GM12878 (cell line): ENCODE measurements around the gene DYDC1.

ENCODE experiments used
- CHD4 ChIP-seq: fragments of 200-600 bp; sonication (generic); IDR thresholded peaks from 2 replicates; pipeline ENCODE4 v1.6.1; 2016; ENCODE audit warnings: mild to moderate bottlenecking
- KLF5 ChIP-seq: fragments of 450-650 bp; IDR thresholded peaks from 2 replicates; pipeline ENCODE4 v1.6.1; 2014; ENCODE audit warnings: mild to moderate bottlenecking; ENCODE audit not compliant: partially characterized antibody
- NFIC ChIP-seq: IDR thresholded peaks from 2 replicates; pipeline ENCODE4 v1.6.1; 2012; ENCODE audit warnings: low read depth, mild to moderate bottlenecking, inconsistent platforms, low read length, moderate library complexity
- NRF1 ChIP-seq: conservative IDR thresholded peaks from 2 replicates; pipeline ENCODE4 v1.6.1; 2011; ENCODE audit warnings: mild to moderate bottlenecking, low read depth, low read length, improper control_type of control experiment
- SIN3A ChIP-seq: IDR thresholded peaks from 2 replicates; pipeline ENCODE4 v1.6.1; 2012; ENCODE audit warnings: low read depth, low read length, improper control_type of control experiment
- ZNF384 ChIP-seq: IDR thresholded peaks from 2 replicates; pipeline ENCODE4 v1.6.1; 2012; ENCODE audit warnings: low read depth, mild to moderate bottlenecking, low read length, improper control_type of control experiment, borderline replicate concordance
- TF ChIP-seq, protein P1 (sequence below): IDR thresholded peaks from 2 replicates; pipeline ENCODE4 v1.6.1; 2012; ENCODE audit warnings: mild to moderate bottlenecking, low read depth, low read length
- TF ChIP-seq, protein P2 (sequence below), 3 experiments: IDR thresholded peaks in 2 of 3; conservative IDR thresholded peaks in 1 of 3; 2 replicates each; pipeline ENCODE4 v1.5.1; 2011; ENCODE audit warnings: low read depth in 3 of 3, low read length in 3 of 3, mild to moderate bottlenecking in 3 of 3, control low read depth in 2 of 3, moderate library complexity in 2 of 3, inconsistent platforms in 1 of 3, mixed read lengths in 1 of 3; ENCODE audit not compliant: control insufficient read depth in 2 of 3, insufficient read depth in 1 of 3; ENCODE audit errors: extremely low read depth in 1 of 3
- TF ChIP-seq, protein P3 (sequence below): fragments of 450-650 bp; formaldehyde crosslinking; IDR thresholded peaks from 2 replicates; pipeline ENCODE4 v1.4.0; 2020; ENCODE audit warnings: mild to moderate bottlenecking, moderate library complexity

DNA sequence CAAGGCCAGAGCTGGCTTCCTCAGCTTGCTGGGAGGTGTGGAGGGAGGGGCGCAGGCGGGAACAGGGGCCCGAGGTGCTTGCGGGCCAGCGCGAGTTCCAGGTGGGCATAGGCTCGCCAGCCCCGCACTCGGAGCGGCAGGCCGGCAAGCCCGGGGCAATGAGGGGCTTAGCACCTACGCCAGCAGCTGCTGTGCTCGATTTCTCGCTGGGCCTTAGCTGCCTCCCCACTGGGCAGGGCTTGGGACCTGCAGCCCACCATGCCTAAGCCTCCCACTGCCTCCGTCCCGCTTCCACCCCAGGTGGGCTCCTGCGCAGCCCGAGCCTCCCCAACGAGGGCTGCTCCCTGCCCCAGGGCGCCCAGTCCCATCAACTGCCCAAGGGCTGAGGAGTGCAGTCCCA is 41.2 kb downstream of the DYDC1 start:
- no peak for TF ChIP-seq NRF1
- TF ChIP-seq NFIC: no peak
- no peak for TF ChIP-seq CHD4
- TF ChIP-seq, protein P1, sequence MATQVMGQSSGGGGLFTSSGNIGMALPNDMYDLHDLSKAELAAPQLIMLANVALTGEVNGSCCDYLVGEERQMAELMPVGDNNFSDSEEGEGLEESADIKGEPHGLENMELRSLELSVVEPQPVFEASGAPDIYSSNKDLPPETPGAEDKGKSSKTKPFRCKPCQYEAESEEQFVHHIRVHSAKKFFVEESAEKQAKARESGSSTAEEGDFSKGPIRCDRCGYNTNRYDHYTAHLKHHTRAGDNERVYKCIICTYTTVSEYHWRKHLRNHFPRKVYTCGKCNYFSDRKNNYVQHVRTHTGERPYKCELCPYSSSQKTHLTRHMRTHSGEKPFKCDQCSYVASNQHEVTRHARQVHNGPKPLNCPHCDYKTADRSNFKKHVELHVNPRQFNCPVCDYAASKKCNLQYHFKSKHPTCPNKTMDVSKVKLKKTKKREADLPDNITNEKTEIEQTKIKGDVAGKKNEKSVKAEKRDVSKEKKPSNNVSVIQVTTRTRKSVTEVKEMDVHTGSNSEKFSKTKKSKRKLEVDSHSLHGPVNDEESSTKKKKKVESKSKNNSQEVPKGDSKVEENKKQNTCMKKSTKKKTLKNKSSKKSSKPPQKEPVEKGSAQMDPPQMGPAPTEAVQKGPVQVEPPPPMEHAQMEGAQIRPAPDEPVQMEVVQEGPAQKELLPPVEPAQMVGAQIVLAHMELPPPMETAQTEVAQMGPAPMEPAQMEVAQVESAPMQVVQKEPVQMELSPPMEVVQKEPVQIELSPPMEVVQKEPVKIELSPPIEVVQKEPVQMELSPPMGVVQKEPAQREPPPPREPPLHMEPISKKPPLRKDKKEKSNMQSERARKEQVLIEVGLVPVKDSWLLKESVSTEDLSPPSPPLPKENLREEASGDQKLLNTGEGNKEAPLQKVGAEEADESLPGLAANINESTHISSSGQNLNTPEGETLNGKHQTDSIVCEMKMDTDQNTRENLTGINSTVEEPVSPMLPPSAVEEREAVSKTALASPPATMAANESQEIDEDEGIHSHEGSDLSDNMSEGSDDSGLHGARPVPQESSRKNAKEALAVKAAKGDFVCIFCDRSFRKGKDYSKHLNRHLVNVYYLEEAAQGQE: no peak
- TF ChIP-seq, protein P2, sequence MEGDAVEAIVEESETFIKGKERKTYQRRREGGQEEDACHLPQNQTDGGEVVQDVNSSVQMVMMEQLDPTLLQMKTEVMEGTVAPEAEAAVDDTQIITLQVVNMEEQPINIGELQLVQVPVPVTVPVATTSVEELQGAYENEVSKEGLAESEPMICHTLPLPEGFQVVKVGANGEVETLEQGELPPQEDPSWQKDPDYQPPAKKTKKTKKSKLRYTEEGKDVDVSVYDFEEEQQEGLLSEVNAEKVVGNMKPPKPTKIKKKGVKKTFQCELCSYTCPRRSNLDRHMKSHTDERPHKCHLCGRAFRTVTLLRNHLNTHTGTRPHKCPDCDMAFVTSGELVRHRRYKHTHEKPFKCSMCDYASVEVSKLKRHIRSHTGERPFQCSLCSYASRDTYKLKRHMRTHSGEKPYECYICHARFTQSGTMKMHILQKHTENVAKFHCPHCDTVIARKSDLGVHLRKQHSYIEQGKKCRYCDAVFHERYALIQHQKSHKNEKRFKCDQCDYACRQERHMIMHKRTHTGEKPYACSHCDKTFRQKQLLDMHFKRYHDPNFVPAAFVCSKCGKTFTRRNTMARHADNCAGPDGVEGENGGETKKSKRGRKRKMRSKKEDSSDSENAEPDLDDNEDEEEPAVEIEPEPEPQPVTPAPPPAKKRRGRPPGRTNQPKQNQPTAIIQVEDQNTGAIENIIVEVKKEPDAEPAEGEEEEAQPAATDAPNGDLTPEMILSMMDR (IDR thresholded peaks at IDR 0.05 in 2 of 3, conservative IDR thresholded peaks at IDR 0.05 in 1 of 3; ENCODE audit: control insufficient read depth in 2 of 3, extremely low read depth in 1 of 3, insufficient read depth in 1 of 3, low read depth in 3 of 3, low read length in 3 of 3): no peak
- no peak for TF ChIP-seq ZNF384
- TF ChIP-seq KLF5: no peak
- TF ChIP-seq, protein P3, sequence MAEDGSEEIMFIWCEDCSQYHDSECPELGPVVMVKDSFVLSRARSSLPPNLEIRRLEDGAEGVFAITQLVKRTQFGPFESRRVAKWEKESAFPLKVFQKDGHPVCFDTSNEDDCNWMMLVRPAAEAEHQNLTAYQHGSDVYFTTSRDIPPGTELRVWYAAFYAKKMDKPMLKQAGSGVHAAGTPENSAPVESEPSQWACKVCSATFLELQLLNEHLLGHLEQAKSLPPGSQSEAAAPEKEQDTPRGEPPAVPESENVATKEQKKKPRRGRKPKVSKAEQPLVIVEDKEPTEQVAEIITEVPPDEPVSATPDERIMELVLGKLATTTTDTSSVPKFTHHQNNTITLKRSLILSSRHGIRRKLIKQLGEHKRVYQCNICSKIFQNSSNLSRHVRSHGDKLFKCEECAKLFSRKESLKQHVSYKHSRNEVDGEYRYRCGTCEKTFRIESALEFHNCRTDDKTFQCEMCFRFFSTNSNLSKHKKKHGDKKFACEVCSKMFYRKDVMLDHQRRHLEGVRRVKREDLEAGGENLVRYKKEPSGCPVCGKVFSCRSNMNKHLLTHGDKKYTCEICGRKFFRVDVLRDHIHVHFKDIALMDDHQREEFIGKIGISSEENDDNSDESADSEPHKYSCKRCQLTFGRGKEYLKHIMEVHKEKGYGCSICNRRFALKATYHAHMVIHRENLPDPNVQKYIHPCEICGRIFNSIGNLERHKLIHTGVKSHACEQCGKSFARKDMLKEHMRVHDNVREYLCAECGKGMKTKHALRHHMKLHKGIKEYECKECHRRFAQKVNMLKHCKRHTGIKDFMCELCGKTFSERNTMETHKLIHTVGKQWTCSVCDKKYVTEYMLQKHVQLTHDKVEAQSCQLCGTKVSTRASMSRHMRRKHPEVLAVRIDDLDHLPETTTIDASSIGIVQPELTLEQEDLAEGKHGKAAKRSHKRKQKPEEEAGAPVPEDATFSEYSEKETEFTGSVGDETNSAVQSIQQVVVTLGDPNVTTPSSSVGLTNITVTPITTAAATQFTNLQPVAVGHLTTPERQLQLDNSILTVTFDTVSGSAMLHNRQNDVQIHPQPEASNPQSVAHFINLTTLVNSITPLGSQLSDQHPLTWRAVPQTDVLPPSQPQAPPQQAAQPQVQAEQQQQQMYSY (CRISPR knock-in tag): no peak
- TF ChIP-seq SIN3A: no peak
